T-helper 2 cell (primary cell): ENCODE measurements around the gene LRRC8C.
"Not testable (repeated sequence)": the region's sequence is repeated elsewhere in the genome, so short reads cannot be mapped to it uniquely, and the experiment has no call there.

Source experiments
- DNase-seq, 5 experiments: peaks; one replicate each; pipeline versions ENCODE4 v3.0.0 to v3.0.0-alpha.2; 2012 to 2022

Gene LRRC8C

GRCh38 chr1:89704885-89705284 lies 72.0 kb downstream of the LRRC8C start:
- DNase-seq, result not testable (repeated sequence)

- DNase-seq, result no peak
Observed at GRCh38 chr1:89705901-89706699, 73.2 kb downstream of the LRRC8C start.

GRCh38 chr1:89706700-89707012 lies 73.7 kb downstream of the LRRC8C start:
- DNase-seq, result no peak

DNA sequence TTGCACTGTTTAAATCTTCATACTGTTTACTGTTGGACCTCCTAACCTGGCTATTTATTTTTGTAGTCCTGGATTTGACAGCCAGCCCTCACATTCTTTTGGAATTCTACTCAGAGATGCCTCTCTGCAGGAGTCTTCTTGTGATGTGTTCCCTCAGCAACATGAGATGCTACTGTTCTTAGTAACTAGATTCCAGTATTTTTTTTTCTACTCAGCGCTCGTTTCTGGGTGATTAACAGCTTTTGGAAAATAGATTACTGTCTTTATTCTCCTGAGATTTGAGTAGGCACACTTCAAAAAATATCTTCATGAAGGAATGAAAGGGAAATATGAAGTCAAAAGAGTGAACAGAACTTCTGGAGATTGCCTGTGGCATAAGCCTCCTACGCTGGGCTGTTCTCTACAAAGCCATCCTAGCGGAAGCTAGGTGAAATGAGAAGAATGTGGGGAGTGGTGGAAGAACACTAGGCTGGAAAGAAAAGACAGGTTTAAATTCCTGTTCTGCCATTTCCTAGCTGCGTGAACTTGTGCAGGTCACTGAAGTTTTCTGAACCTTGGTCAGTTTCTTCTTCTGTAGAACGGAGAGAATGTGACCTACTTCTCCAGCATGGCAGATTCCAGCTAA lies 75.9 kb downstream of the LRRC8C start:
- DNase-seq, result no peak

GRCh38 chr1:89710498-89711139 lies 77.7 kb downstream of the LRRC8C start:
- DNase-seq, result no peak

- no peak for DNase-seq
Observed at GRCh38 chr1:89711140-89711778, 78.3 kb downstream of the LRRC8C start.

- DNase-seq, result no peak
Observed at GRCh38 chr1:89712420-89712819, 79.5 kb downstream of the LRRC8C start.

- no peak for DNase-seq
Observed at GRCh38 chr1:89715677-89716076, 82.8 kb downstream of the LRRC8C start.

DNA sequence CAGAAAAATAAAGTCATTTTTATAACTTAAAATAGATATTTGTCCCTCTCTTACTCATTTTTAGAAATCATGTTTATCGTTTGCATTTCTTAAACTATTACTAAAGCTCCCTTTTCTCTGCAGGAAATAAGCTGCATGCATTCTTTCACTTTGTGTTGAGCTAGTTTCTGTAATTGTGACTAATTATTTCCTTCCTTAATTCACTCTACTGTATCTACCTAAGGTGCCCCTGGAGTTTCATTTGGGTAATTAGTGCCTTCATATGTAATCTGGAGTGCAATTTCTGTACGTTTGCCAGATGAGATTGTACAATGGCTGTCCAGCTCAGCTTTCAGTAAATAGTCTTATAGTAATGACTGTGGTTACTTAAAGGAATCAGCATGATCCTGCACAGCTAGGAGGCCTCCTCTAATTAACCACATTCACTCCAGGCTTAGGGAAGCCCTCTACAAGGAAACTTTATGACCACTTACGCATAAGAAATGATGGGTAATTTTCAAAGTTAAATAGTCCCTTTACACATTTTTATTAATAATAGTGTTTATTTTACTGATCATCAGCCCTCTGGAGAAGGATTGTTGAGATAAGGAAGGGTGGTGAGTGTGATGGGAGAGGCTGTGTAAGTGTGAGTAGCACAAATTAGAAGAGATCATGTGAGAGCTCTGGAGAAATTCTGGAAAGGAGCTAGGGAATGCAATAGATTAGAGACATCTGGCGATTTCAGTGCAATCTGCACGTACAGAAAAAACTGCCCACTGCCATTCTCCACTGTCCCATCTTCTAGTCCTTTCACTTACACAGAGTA lies 86.8 kb downstream of the LRRC8C start:
- DNase-seq, result peak in 2 of 5 experiments; percentile 20 to 92

DNA sequence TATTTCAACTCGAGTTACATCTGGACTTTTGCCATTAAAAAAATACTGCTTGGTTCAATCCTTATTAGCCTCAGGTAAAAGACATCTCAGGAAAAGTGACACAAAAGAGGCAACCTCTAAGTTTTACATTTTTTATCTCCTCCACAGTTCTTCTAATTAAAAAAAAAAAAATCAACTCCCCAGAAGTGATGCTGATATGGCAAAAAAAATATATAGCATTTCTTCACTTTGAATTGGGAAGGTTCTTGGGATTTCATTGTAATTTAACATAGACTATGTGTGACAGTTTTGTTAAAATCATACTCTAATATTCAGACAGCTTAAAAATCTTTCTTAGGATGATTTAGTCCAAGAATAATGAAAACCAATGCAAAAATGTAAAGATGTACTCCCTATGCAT lies 87.9 kb downstream of the LRRC8C start:
- no peak for DNase-seq

DNA sequence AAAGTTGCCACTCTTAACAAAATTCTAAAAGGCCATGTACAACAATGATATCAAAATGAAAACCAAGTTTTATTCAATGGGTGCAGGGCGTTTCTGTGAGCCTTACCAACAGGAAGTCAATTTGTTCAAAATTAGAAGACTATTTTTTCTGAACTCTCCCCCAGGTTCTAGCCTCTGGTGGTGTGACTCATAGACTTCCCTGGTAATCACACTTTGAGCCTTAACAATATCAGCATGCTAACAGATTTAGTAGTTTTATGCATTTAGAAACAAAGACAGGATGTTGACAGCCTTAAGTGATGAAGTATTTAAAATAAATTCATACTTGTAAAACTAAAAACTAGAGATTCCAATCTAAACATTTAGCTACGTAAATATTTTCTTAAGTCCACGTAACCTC lies 88.4 kb downstream of the LRRC8C start:
- DNase-seq, result peak in 2 of 5 experiments; percentile 34 to 95

DNA sequence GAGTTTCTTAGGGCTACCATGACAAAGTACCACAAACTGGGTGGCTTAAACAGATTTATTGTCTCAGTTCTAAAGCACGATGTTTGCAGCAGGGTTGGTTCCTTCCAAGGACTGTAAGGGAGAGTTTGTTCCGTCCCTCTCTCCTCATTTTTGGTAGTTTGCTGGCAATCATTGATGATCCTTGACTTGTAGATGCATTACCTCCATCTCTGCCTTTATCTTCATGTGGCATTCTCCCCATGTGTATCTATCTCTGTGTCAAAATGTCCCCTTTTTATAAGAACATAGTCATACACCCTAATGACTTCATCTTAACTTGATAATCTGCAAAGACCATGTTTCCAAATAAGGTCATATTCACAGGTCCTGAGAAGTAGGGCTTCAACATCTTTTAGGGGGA lies 90.2 kb downstream of the LRRC8C start:
- no peak for DNase-seq

DNA sequence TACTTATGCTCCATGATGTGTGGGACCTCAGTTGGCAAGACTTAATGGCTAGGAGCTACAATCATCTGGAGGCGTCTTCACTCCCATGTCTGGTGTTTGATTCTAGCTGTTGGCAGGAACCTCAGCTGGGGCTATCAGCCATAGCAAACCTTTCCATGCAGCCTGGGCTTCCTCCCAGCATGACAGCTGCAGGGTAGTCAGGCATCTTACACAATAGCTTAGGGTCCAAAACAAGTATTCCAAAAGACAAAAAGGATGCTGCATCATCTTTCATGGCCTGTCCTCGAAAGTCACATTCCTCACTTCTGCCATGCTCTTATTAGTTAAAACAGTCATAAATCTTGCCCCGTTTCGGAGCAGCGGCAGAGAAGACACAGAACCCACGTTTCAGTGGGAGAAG lies 90.9 kb downstream of the LRRC8C start:
- DNase-seq, result no peak

DNA sequence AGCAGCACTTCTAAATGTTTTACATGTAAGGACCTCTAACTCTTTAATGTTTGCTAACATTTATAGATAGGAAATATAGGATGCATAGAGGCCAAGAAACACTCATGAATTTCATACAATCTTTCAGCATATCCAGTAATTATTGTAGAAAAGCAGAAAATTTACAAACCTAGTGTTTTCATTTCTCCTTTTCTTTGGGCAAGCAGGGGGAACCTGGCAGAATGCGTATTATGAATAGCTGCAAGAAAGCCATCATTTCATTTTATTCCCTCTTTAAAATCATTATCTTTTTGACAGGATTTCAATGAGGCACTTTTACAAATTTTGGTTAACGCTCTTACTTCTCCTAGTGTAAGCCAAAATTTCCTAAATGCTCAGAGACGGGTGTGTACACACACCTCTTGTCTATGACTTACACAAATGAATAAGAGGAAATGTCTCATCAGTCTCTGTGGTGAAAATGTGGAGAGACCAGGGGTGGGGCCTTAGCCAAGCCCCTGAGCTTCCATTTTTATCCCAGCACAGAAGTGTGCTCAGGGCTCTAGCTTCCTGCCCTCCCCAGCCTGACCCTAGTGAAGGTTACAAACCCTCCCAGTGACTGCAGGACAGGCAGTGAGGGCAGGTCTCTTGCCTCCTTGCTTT lies 91.6 kb downstream of the LRRC8C start:
- peak in 2 of 5 experiments; percentile 45 to 81 for DNase-seq

- DNase-seq, result peak in 1 of 5 experiments; percentile 42
Observed at GRCh38 chr1:89725011-89725370, 92.1 kb downstream of the LRRC8C start.

DNA sequence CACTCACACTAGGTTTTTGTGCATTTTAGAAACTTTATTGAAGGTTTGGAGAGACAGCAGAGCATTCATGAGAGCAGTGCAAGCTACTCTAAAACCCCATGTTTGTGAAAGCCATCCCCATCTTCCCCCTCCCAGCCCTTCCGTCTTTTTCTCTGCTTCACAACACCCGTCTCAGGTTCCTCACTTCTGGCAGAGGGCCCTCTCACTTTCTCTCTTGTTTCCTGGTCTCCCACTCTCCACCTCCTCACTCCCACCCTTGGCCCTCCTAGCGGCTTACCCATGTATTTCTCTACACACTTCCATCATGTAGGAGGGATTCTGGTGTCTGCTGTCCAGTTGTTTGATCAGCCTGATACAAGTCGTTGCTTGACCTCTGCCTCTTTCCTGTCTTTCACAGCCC lies 92.7 kb downstream of the LRRC8C start:
- no peak for DNase-seq

DNA sequence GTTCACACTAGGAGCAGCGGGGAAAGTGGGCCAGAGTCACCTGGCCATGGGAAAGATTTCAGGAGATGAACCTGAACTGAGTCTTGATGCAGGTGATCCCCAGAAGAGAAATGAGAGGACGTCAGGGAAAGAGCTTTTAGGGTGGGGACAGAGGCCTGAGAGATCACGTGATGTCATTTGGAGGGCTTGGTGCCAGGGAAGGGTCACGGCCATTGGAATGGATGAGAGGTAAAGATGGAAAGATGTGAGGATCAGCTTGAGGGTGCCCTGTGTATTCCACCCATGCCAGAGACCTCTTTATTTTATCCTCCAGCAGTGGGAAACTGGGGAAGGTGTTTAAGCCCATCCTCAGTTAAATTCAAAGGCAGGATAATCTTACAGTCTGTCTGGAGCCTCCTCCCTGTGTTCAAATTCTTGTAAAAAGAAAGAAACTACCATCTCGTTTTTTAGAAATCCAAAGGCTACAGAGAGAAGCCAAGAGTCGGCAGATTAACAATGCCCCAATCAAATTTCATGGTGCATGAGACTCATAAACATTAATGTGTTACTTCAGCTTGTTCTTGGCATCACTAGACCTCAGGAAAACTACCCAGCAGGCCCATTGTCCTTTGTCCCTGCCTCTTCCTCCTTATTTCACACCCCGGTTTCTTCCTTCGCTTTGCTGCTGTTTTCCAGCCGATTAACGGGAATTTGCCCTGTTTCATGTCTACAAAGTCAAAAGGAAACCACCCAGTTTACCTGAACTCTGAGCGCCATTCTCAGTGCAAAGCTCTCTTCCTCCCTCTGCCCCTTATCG lies 94.8 kb downstream of the LRRC8C start:
- no peak for DNase-seq

DNA sequence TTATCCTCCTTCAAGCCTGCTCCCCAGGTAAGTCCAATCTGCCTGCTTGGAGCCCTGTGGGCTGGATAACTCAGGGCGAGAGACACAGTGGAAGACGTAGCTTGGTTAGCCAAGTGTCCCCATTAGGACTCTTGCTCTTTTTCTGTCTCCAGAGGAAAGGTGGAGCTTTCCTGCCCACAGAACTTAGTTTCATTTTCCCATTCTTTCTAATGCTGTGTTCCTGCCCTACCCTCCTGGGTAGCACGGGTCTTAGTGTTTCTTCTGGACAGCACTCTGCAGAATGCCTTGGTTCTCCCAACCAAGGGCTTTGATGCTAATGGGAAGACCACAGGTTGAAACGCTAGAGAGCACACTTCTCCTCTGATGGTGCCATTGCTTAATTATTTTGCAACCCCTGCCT lies 95.5 kb downstream of the LRRC8C start:
- DNase-seq, result no peak

GRCh38 chr1:89732206-89732605 lies 99.3 kb downstream of the LRRC8C start:
- DNase-seq, result no peak

DNA sequence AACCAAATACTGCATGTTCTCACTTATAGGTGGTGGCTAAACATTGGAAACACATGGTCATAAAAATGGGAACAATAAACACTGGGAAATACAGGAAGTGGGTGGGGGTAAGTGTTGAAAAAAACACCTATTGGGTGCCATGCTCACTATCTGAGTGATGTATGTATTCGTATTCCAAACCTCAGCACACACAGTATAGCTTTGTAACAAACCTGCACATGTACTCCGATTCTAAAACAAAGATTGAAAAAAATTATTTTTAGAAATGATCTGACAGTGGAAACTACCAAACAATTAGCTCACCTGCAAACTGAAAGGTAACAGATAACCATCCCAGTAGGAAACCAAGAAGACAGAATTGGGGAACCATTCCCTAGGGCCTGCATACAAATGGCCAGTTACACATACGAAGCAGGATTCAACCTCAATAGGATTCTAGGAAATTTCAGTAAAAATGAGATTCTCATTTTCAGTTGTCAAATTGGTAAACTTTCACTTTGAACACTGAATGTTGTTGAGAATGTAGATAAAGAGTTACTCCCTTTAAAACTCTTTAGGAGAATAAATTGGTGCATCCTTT lies 99.8 kb downstream of the LRRC8C start:
- no peak for DNase-seq

DNA sequence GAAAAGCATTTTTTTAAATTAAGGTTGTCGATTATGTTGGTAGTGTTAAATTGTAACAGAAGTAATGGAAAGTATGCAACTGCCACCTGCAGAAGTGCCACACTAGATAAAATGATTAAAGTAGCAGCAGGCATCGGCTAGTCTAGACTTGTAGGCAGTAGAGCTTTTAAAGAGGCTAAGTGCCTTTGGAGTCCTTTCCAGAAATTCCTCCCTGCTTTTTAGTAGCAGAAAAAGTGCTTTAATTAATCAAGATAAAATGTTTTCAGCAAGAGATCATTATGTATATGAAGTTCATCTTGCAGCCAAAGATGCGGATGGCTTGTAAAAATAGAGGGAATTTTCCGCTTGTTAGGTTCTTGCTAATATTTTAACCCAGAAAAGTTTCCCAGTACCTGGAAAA lies 100.8 kb downstream of the LRRC8C start:
- DNase-seq, result no peak
